ENCODE measurements around the gene SGSM2. TPM values are rescaled to one million over a fixed set of nuclear protein-coding genes. Genes with fewer than 3 reads are reported as not detected.

SGSM2 gene
- total RNA-seq, 4 donors from 2014 or later = 48.2 to 117 (median 90.4) TPM

GRCh38 chr17:2347805-2348685, 10.7 kb downstream of the SGSM2 start:
- DNase-seq (ENCODE audit: low spot score in 2 of 2) = peak in 1 of 2 donors; percentile 63
- TF ChIP-seq EP300 (IDR thresholded peaks at IDR 0.05) (no peak), POLR2A (IDR thresholded peaks at IDR 0.05) (no peak), POLR2AphosphoS5 (IDR thresholded peaks at IDR 0.05) (no peak), CTCF (IDR thresholded peaks at IDR 0.05) (no peak)
- H3K27me3 ChIP-seq = no peaks in the 10 kb centered on the region
- H3K4me1 ChIP-seq = peaks cover 18% of the 10 kb centered on the region
- no peaks in the 10 kb centered on the region for H3K9me3 ChIP-seq
- no peak overlapping the region for H3K4me3 ChIP-seq
- 64% methylated on average over 11 of the region's 11 CpGs for WGBS
- peak overlapping the region; percentile 73 for H3K27ac ChIP-seq
- H3K36me3 ChIP-seq = peaks cover 10% of the 10 kb centered on the region

GRCh38 chr17:2351269-2351668, 14.0 kb downstream of the SGSM2 start:
- peak in 1 of 2 donors; percentile 51 for DNase-seq (ENCODE audit: low spot score in 2 of 2)
- no peak overlapping the region for H3K4me3 ChIP-seq
- WGBS = 96% methylated on average over 4 of the region's 6 CpGs
- TF ChIP-seq EP300 (IDR thresholded peaks at IDR 0.05) (no peak), CTCF (IDR thresholded peaks at IDR 0.05) (no peak), POLR2A (IDR thresholded peaks at IDR 0.05) (no peak), POLR2AphosphoS5 (IDR thresholded peaks at IDR 0.05) (no peak)
- no peaks in the 10 kb centered on the region for H3K27me3 ChIP-seq
- H3K27ac ChIP-seq = no peak overlapping the region
- H3K9me3 ChIP-seq = no peaks in the 10 kb centered on the region
- peaks cover 13% of the 10 kb centered on the region for H3K4me1 ChIP-seq
- no peaks in the 10 kb centered on the region for H3K36me3 ChIP-seq

GRCh38 chr17:2354311-2354710, 17.0 kb downstream of the SGSM2 start:
- 90% methylated on average over 8 of the region's 8 CpGs for WGBS
- Histone ChIP-seq H3K27me3 (no peaks in the 10 kb centered on the region), H3K36me3 (no peaks in the 10 kb centered on the region), H3K9me3 (no peaks in the 10 kb centered on the region), H3K4me1 (peaks cover 2% of the 10 kb centered on the region), H3K4me3 (no peak overlapping the region), H3K27ac (no peak overlapping the region)
- DNase-seq (ENCODE audit: low spot score in 2 of 2) = no peak
- TF ChIP-seq EP300 (IDR thresholded peaks at IDR 0.05) = no peak
- no peak for TF ChIP-seq CTCF (IDR thresholded peaks at IDR 0.05)
- TF ChIP-seq POLR2AphosphoS5 (IDR thresholded peaks at IDR 0.05) = no peak

- Histone ChIP-seq H3K36me3 (peaks cover 3% of the 10 kb centered on the region), H3K4me3 (no peak overlapping the region), H3K27ac (no peak overlapping the region), H3K4me1 (peaks cover 2% of the 10 kb centered on the region), H3K9me3 (no peaks in the 10 kb centered on the region), H3K27me3 (no peaks in the 10 kb centered on the region)
- DNase-seq (ENCODE audit: low spot score in 2 of 2) = no peak
- WGBS = 93% methylated on average over 4 of the region's 4 CpGs
- TF ChIP-seq POLR2AphosphoS5 (IDR thresholded peaks at IDR 0.05) = no peak
Observed at GRCh38 chr17:2357237-2357636, 19.9 kb downstream of the SGSM2 start.

GRCh38 chr17:2357931-2358434, 20.7 kb downstream of the SGSM2 start:
- Histone ChIP-seq H3K4me1 (peaks cover 2% of the 10 kb centered on the region), H3K9me3 (no peaks in the 10 kb centered on the region), H3K27me3 (no peaks in the 10 kb centered on the region), H3K4me3 (no peak overlapping the region), H3K36me3 (peaks cover 3% of the 10 kb centered on the region), H3K27ac (no peak overlapping the region)
- TF ChIP-seq POLR2A (IDR thresholded peaks at IDR 0.05) = no peak
- TF ChIP-seq CTCF (IDR thresholded peaks at IDR 0.05) = no peak
- TF ChIP-seq EP300 (IDR thresholded peaks at IDR 0.05) = no peak
- TF ChIP-seq POLR2AphosphoS5 (IDR thresholded peaks at IDR 0.05) = no peak
- 100% methylated on average over 2 of the region's 10 CpGs for WGBS
- no peak for DNase-seq (ENCODE audit: low spot score in 2 of 2)

All from suprapubic skin (tissue), 4 donors.